Measurements from ENCODE around the gene ANKRD13B.
A peak's percentile ranks its signal among the peaks of the same experiment; 100 is the strongest.

ANKRD13B gene

DNA sequence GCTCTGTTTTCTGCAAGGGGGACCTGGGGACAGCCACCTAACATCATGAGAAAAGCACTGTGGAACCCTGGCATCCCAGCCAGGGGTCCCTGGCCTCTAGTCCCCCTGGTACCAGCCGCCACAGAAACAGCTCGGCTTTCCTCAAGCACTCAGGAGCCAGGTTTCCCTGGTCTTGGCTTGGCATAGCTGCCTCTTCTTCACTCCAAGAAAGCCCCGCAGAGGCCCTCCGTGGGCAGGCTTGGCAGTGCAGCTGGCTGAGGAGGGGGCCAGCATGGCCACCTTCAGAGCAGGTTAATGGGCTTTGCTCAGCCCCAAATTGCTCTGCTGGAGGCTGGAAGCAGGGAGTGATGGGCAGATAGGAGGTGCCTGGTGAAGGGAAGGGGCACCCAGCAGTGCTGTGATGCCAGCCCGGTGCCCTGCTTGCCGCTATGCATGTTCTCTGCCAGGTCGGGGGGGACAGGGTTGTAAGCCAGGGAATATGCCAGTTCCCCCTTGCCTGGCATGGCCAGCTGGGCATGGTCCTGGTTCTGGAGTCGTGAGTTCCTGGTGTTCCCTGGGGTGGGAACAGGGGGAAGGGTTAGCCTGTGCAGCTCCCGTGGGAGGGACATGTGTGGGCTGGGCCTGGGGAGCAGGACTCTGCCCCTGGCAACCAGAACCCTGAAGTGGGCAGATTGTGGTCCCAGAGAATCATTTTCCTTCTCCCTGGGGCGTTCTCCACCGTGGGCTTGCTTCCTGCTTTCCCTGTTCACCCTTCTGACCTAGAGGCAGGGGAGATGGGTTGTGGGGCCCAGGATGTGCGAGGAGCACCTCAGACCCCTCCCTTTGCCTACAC, 3.2 kb downstream of the ANKRD13B start:
- DNase-seq = no peak

DNA sequence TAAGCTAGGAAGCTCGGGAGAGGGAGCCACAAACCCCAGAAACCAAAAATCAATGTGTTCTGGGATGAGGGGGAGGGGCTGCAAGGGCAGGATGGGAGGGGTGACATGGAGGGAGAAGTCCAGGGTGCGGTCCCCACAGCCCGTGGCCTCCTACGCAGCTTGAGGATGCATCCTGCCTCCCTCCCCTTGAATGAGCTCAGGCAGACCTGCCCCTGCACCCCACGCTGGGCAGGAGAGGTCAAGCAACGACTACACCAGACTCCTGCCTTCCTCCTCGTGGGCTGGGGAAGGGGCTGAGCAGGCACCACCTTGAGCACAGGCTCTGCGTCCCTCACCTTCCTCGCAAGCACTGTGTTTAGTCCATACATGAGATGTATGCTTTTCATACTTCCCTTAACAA, 3.9 kb downstream of the ANKRD13B start:
- DNase-seq = no peak

DNA sequence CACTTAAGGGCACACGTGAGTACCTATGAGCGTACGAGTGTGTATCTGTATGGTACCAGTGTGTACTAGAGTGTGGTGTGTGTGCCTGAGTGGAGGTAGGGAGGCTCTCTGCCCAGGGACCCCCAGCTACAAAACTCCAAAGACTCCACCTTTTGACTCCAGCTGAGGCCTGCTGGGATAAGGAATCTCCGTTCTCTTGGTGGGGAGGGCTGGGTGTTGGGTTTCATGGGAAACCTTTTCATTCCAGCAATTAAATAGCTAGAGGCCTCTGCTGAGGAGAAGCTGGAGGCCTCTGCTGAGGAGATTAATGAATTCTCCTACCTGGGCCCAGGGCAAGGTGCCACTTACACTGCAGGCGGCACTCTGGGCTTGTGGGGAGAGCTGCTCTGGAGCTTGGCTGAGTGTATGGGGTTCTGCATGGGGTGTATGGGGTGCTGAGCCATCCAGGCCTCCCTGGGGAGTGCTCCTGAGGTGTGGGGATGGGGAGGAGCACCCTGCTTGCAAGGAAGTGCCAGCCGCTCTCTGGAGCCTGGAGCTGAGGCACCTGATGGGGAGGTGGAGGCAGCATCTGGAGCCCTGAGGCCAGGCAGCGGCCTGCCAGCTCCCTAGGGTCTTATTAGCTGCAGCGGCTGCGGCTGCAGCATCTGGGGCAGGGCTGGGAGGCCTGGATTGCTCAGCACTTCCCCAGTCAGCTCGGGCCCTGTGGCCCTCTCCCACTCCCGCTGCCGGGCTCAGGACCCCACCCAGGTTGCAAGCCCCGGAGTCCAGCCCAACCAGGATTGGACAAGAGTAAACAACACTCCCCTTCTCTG, 4.6 kb downstream of the ANKRD13B start:
- no peak for DNase-seq

DNA sequence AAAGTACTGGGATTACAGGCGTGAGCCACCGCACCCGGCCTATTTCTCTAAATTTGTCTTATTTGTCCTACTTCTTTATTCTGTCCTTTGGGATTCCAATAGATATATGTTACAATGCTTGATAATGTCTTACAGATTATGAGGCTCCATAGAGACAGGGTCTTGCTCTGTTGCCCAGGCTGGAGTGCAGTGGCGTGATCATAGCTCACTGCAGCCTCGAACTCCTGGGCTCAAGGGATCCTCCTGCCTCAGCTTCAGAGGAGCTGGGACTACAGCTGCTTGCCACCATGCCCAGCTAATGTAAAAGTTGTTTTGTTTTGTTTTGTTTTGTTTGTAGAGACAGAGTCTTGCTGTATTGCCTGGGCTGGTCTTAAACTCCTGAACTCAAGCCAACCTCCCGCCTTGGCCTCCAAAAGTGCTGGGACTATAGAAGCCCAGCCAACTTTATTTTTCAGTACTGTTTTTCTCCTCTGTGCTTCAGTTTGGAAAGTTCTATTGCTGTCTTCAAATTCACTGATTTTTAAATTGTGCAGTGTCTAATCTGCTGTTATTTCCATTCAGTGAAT, 10.3 kb downstream of the ANKRD13B start:
- DNase-seq = no peak

DNA sequence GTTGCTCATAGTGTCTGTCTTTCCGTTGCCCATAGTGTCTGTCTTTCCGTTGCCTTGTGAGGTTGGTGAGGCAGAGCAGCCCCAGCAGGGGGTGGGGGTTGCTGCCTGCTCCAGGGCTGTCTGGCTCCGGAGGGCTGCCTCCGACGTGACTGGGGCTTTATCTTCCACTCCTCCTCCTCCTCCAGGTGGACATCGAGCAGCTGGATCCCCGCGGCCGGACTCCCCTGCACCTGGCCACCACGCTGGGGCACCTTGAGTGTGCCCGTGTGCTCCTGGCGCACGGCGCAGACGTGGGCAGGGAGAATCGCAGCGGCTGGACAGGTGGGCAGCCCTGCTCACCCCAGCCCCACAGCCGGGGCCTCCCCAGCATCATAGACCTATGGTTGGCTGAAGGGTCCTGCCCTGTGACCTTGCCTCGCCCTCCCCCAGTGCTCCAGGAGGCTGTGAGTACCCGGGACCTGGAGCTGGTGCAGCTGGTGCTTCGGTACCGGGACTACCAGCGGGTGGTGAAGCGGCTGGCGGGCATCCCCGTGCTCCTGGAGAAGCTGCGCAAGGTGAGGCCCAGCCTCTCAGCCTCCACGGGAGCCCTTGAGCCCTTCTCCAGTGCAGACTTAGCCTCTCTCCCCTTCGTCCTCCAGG, 14.7 kb downstream of the ANKRD13B start:
- no peak for DNase-seq

DNA sequence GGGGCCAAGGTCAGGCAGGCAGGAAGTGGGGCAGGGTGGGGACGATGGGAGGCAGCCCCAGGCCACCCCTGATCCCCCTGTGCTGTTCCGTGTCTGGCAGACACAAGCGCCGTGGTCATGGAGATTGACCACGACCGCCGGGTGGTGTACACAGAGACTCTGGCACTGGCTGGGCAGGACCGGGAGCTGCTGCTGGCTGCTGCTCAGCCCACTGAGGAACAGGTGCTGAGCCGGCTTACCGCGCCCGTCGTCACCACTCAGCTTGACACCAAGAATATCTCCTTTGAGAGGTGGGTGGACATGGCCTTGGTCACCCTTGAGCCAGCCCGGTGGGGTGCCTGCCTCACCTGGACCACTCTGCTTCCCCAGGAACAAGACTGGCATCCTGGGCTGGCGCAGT, 16.1 kb downstream of the ANKRD13B start:
- DNase-seq = no peak

DNA sequence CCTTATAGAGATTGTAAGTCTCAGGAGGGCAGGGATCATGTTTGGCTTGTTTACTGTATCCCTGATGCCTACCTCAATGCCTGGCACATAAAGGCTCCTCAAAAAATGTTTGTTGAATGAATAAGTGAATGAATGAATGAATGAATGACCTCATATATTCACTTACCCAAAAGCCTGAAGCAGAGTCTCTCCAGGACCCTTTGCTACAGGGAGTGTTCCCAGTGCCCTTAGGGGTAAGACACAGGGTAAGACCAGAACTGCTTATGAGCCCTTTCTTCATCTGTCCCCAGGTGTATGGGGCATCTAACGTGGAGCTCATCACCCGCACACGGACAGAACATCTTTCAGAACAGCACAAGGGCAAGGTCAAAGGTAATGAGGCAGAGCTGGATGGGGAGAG, 17.5 kb downstream of the ANKRD13B start:
- no peak for DNase-seq

DNA sequence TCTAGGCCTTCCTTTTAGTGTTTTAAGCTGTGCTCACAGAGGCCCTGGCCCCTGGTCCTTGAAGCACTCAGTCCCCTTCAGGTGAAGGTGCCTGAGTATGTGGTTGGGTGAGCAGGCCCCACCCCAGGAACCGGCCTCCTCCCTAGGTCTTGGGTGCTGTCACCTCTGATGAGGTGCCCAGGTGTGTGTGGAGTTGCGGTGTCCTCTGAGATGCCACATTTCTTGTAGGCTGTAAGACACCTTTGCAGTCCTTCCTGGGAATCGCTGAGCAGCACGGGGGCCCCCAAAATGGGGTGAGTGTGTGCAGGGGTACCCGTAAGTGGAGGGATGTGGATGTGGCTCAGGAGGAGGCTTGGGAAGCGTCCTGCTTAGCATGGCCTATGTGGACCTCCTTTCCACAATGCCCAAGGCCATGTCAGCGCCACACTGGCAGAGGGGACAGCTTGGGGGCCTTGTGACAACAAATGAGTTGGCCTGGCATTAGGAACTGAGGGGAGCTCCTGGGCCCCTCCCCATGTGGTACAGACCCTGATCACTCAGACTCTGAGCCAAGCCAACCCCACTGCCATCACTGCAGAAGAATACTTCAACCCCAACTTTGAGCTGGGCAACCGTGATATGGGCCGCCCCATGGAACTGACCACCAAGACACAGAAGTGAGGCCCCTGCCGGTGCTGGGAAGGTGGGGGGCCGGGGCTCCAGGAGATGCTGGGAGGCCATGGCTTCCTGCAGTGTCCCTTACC, 18.6 kb downstream of the ANKRD13B start:
- no peak for DNase-seq

DNA sequence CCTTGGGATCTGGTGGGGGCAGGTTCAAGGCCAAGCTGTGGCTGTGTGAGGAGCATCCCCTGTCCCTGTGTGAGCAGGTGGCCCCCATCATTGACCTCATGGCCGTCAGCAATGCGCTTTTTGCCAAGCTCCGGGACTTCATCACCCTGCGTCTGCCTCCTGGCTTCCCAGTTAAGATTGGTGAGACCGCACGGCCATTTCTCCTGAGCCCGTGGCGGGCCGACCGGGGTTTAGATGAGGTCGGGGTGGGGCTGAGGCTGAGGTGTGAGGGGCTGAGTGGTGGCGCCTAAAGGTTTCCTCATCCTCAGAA, 19.1 kb downstream of the ANKRD13B start:
- no peak for DNase-seq

DNA sequence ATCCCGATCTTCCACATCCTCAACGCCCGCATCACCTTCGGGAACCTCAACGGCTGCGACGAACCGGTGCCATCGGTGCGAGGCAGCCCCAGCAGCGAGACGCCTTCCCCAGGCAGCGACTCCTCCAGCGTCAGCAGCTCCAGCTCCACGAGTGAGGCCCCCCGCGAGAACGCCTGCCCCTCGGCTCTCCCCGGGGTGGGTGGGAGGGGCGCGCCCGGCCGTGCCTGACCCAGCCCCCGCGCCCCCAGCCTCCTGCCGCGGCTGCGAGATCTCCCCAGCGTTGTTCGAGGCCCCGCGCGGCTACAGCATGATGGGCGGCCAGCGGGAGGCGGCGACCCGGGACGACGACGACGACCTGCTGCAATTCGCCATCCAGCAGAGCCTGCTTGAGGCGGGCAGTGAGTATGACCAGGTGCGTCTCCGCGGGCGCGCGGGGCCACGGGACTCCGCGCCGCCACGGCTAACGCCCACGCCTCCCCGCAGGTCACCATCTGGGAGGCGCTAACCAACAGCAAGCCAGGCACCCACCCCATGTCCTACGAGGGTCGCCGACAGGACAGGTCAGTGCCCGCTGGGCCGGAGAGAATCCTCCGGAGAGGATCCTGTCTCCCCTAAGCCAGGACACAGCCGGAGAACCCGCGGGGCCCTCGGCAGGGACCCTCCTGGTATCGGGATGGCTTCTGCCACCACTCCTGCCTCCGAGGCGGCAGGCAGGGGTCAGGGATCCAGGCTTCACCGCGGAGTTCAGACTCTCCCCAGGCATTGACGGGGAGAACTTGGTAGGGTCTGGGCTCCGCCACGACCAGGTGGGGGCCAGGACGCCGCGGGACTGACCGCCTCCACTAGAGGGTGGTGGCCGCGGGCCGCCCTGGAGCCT, 19.7 kb downstream of the ANKRD13B start:
- DNase-seq = no peak

DNA sequence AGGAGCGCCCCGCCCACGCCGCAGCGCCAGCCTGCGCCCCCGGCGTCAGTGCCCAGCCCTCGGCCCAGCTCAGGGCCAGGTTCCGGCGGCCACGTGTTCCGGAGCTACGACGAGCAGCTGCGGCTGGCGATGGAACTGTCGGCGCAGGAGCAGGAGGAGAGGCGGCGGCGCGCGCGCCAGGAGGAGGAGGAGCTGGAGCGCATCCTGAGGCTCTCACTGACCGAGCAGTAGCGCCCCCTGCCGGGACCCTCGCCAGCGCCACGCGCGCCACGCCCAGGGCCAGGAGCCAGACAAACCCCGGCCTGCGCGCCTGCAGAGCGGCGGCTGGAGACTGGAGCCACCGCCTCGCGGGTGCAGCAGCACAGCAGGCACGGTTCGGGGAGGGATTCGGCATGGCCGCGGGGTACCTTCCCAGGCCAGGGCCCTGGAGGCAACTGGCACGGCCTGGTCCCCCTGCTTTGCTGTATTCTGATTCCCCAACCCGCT, 20.5 kb downstream of the ANKRD13B start:
- DNase-seq = peak; percentile 99

DNA sequence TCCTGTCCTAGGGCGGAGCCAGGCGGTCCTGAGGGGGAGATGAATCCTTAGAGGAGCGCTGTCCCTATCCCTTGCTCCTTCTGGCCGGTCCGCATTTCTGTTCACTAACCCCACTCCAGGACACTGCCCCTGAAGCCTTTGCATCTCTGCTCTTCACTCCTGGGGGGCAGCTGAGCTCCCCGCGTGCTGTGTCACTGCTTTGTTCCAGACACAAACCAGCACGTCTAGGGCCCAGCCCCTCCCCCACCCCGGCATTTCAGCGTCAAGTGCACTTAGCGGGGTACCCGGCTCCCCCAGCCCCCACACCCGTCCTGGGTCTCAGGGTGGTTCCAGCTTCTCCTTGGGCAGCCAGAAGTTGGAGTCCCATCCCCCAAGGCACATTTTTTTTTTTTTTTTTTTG, 20.9 kb downstream of the ANKRD13B start:
- DNase-seq = no peak

DNA sequence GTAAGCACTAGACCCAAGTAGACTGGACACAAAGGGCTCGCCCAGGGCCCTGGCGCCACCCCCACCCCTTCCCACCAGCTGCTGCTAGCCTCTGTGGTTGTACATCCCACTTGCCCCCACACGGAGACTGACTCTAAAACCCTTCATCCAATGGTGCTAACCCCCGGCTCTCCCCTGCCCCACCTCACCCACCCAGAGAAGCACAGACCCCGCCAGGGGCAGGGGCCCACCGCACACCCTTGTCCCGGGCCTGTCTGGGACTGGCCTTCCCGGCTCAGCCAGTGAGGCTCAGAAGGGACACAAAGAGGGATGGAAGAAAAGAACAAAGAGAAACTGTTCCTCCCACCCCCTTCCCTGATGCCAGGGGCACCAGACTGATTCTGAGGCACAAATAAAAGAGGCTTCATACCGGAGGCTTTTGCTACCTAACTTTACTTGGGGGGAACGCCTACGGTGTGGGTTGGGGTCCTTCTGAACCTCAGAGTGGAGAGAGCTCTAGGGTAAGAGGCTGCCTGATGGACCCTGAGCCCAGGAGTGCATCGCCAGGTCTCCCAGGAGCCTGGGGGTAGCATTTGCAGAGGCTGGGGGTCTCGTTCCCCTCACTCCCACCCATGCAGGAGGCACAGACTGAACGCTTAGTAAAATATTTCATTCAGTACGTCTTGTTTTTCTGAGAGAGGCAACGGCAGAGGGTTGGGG, 21.6 kb downstream of the ANKRD13B start:
- DNase-seq = no peak

DNA sequence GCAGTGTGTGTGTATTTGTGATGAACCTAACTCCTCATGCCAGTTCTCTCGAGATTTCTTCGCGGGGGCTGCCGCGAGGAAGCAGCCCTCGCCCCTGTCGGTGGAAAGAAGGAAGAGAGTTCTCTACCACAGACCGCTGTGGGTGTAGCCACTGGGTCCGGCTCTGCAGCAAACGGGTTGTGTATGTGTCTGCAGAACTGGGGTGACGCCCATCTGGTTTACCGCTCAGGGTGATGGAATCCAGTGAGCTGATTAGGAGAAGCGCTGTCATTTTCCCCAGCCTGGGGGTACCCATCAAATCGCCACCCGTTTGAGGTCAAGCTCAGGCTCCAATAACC, 22.1 kb downstream of the ANKRD13B start:
- peak; percentile 75 for DNase-seq

DNA sequence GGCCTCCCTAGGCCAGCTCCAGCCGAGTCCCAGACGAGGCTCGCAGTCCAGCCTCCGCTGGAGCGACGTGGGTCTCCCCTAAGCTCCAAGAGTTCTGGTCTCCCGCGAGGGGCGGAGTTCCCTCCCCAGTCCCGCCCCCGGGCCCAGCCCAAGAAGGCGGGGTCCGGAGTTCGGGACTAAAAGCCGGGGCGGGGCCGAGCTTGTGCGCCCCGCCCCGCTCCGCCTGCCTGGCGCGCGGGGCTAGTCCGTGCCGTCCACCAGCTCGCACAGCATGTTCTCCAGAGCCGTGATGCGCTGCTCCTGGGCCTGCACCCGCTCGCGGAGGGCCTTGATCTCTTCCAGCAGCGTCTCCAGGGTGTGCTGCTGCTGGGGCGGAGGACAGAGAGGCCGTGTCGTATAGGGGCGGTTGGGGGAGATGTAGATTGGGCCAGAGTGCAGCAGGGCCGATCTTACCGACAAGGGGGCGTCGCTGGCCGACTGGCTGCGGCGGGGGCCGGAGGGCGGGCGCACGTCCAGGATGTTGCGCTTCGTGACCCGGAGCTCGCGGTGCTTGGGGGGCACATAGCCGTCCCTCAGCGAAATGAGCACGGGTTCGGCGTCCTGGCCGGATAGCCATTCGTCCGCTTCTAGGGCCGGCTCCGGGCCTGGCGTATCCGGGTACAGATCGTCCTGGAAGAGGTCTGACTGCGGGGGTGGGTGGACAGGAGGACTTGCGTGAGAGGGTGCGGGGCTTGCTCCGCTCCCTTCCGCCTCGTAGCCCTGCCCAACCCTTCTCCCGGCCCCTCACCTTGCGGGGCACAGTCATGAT, 22.8 kb downstream of the ANKRD13B start:
- peak; percentile 90 for DNase-seq

DNA sequence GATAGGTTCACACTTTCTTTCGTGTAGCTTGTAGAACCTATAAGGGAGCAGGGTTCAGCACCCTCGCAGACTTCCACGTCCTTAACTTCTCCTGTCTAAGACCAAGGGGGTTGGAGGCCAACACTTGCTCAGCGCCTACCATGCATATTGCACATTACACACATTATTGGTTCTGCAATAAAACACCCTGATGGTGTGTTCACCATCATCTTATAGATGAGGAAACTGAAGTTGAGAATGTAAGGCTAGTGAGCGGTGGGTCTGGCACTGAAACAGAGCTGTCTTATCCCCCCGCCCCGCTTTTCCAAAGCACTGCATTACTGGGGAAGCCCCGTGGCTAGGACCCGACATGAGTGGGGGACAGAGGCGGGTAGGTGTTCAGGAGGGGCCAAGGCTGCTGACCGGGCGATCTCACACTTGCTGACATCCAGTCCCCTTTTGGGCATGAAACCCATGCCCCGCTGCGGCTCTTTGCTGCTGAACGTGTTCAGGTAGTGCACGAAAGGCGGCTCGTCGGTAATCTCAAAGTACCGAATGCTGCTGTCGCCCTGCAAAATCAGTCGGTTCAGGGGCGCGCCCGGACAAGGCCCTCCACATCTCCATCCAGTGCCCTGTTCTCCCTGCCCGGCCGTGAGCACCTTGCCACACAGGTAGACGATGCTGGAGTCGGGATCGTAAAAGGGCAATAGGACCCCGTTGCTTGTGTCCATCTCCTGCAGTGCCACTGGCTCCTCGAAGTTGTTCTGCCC, 23.5 kb downstream of the ANKRD13B start:
- peak; percentile 45 for DNase-seq

DNA sequence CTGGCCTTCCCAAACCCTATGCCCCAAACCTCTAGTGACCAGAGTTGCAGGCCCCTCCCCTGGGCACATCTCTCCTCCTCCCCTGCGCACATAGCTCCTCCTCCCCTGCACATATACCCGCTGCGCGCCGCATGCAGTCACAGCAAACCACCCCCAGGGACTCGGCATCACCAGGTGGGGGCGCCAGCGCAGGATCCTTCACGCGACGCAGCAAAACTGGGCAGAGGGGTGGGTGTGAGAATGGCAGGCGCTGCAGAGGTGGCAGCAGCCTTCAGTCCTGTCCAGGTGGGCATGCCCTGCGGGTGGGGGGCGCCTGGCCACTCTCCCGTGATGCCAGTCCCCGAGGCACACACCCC, 24.2 kb downstream of the ANKRD13B start:
- peak; percentile 96 for DNase-seq

DNA sequence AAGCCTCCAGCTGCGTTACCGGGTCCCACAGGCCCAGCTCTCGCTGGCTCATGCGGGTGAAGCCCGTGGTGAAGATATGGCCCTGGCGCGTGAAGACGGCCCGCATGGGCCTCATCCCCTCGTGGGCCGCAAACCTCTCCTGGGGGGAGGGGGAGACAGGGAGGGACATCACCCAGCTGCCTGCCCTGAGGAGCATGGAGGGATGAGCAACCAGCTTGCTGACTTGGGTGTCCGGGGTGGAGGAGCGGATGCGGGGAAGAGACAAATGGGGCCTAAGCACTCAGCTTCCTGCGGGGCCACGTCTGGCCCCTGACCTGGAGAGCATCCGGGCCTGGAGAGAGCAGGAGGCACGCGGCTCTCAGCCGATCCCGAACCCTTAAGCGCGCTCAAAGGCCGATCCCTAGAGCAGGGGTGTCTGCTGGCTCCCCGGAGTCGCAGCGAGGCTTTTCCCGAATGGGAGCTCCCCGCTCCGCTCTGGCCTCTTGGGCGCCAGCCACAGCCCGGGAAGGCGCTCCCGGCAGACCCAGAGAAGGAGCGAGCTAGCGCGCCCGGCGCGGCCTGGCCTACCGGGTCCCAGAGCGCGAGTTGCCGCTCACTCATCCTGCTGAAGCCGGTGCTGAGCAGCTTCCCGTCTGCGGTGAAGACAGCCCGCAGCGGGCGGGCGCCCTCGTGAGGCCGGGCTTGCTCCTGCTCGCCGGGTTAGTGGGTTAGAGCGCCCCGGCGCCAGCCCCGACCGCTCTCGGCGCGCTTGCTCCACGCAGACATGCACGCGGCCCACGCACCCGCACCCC, 24.7 kb downstream of the ANKRD13B start:
- DNase-seq = peak; percentile 91
